ENCODE results near the gene MCC.

GRCh38 chr5:113487781-113488644 is at the start of gene MCC:
- TF ChIP-seq CTCF (IDR thresholded peaks at IDR 0.05; ENCODE audit: poor library complexity) = no peak
- TF ChIP-seq EZH2 (IDR thresholded peaks at IDR 0.05; ENCODE audit: borderline replicate concordance) = no peak

Data from hepatocyte (in vitro differentiated cells).